HFF-Myc (cell line): ENCODE results near the gene NEK6.

Source experiments
- DNase-seq: peaks from one replicate; pipeline ENCODE4 v3.0.0-alpha.2; 2011; ENCODE audit warnings: low read depth; ENCODE audit errors: extremely low read depth
- H3K4me3 ChIP-seq: replicated peaks from 2 replicates; pipeline ENCODE4 v1.5.1; 2011; ENCODE audit warnings: low read depth, mild to moderate bottlenecking, control low read depth, low read length
- CTCF ChIP-seq: IDR thresholded peaks from 2 replicates; pipeline ENCODE4 v1.5.1; 2012; ENCODE audit warnings: mild to moderate bottlenecking, low read depth, low read length, control low read depth; ENCODE audit errors: missing control alignments

The NEK6 gene

GRCh38 chr9:124308606-124309491 lies 51.1 kb downstream of the NEK6 start:
- no peak for TF ChIP-seq CTCF
- no peak for DNase-seq
- H3K4me3 ChIP-seq = no peak overlapping the region

GRCh38 chr9:124309667-124310084 lies 51.9 kb downstream of the NEK6 start:
- TF ChIP-seq CTCF = no peak
- peak; percentile 93 for DNase-seq
- no peak overlapping the region for H3K4me3 ChIP-seq

- no peak overlapping the region for H3K4me3 ChIP-seq
- no peak for DNase-seq
- no peak for TF ChIP-seq CTCF
Observed at GRCh38 chr9:124311283-124311682, 53.5 kb downstream of the NEK6 start.

- H3K4me3 ChIP-seq = no peak overlapping the region
- no peak for DNase-seq
- TF ChIP-seq CTCF = peak; percentile 7
Observed at GRCh38 chr9:124312290-124313265, 54.8 kb downstream of the NEK6 start.

- no peak overlapping the region for H3K4me3 ChIP-seq
- no peak for DNase-seq
- TF ChIP-seq CTCF = no peak
Observed at GRCh38 chr9:124313940-124314339, 56.2 kb downstream of the NEK6 start.

- no peak overlapping the region for H3K4me3 ChIP-seq
- no peak for DNase-seq
- no peak for TF ChIP-seq CTCF
Observed at GRCh38 chr9:124315882-124316281, 58.1 kb downstream of the NEK6 start.
